ENCODE measurements around the gene DNAH6. TPM values are rescaled to one million over a fixed set of nuclear protein-coding genes. Genes with fewer than 3 reads are reported as not detected.

The DNAH6 gene
- total RNA-seq, 4 donors from 2014 or later, result 0.16 to 1.2 (median 0.47) TPM

- H3K4me3 ChIP-seq, result no peak overlapping the region
- DNase-seq (ENCODE audit: low spot score in 2 of 2), result no peak
- H3K27ac ChIP-seq, result no peak overlapping the region
- no peaks in the 10 kb centered on the region for H3K4me1 ChIP-seq
- H3K9me3 ChIP-seq, result peaks cover 5% of the 10 kb centered on the region
- no peaks in the 10 kb centered on the region for H3K27me3 ChIP-seq
- H3K36me3 ChIP-seq, result no peaks in the 10 kb centered on the region
- TF ChIP-seq, protein P1, sequence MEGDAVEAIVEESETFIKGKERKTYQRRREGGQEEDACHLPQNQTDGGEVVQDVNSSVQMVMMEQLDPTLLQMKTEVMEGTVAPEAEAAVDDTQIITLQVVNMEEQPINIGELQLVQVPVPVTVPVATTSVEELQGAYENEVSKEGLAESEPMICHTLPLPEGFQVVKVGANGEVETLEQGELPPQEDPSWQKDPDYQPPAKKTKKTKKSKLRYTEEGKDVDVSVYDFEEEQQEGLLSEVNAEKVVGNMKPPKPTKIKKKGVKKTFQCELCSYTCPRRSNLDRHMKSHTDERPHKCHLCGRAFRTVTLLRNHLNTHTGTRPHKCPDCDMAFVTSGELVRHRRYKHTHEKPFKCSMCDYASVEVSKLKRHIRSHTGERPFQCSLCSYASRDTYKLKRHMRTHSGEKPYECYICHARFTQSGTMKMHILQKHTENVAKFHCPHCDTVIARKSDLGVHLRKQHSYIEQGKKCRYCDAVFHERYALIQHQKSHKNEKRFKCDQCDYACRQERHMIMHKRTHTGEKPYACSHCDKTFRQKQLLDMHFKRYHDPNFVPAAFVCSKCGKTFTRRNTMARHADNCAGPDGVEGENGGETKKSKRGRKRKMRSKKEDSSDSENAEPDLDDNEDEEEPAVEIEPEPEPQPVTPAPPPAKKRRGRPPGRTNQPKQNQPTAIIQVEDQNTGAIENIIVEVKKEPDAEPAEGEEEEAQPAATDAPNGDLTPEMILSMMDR (IDR thresholded peaks at IDR 0.05), result no peak
- TF ChIP-seq POLR2A (IDR thresholded peaks at IDR 0.05) (no peak), POLR2AphosphoS5 (IDR thresholded peaks at IDR 0.05) (no peak), EP300 (IDR thresholded peaks at IDR 0.05) (no peak)
- WGBS, result 95% methylated on average over 9 of the region's 10 CpGs
Observed at GRCh38 chr2:84830758-84831500, 314.6 kb downstream of the DNAH6 start.

DNA sequence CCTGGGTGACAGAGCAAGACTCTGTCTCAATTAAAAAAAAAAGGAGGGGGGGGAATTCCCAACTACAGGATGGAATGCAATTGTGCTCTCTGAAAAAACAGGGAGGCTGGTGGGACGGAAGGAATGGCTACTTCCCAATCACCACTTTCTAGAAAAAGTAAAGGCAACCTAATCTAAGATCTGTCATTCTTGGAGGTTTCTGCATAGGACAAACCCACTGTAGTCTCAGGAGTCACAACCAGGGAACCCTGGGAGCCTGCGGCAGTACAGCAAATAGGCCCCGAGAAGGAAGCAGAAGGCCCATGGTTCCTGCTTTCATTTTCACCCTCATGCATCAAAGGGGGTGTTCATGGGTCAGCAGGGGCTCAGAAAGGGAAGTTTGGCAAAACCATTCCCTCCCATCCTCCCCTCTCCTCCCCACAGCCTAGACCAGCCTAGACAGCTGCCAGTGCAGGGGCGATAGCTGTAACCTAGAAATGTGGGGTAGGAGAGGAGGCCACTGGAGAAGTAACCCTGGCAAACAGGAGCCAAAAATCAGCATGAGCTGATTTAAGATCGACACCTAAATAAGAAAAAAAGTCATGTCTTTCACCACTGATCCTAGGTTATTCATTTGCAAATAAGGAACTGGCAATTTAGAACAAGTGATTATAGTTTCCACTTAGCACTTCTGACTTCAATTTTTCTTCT, 316.6 kb downstream of the DNAH6 start:
- no peaks in the 10 kb centered on the region for H3K27me3 ChIP-seq
- no peak for TF ChIP-seq POLR2A (IDR thresholded peaks at IDR 0.05)
- TF ChIP-seq POLR2AphosphoS5 (IDR thresholded peaks at IDR 0.05), result no peak
- TF ChIP-seq, protein P1 (IDR thresholded peaks at IDR 0.05), result no peak
- TF ChIP-seq EP300 (IDR thresholded peaks at IDR 0.05), result no peak
- H3K36me3 ChIP-seq, result no peaks in the 10 kb centered on the region
- H3K4me1 ChIP-seq, result no peaks in the 10 kb centered on the region
- no peak for DNase-seq (ENCODE audit: low spot score in 2 of 2)
- H3K4me3 ChIP-seq, result no peak overlapping the region
- peaks cover 5% of the 10 kb centered on the region for H3K9me3 ChIP-seq
- WGBS, result 72% methylated on average over 5 of the region's 5 CpGs
- H3K27ac ChIP-seq, result no peak overlapping the region

GRCh38 chr2:84833481-84834150, 317.3 kb downstream of the DNAH6 start:
- no peak for TF ChIP-seq POLR2A (IDR thresholded peaks at IDR 0.05)
- TF ChIP-seq POLR2AphosphoS5 (IDR thresholded peaks at IDR 0.05), result no peak
- no peak for TF ChIP-seq EP300 (IDR thresholded peaks at IDR 0.05)
- TF ChIP-seq, protein P1 (IDR thresholded peaks at IDR 0.05), result no peak
- Histone ChIP-seq H3K4me1 (no peaks in the 10 kb centered on the region), H3K4me3 (no peak overlapping the region), H3K27ac (no peak overlapping the region), H3K9me3 (peaks cover 5% of the 10 kb centered on the region), H3K36me3 (no peaks in the 10 kb centered on the region), H3K27me3 (no peaks in the 10 kb centered on the region)
- 82% methylated on average over 12 of the region's 12 CpGs for WGBS
- no peak for DNase-seq (ENCODE audit: low spot score in 2 of 2)

GRCh38 chr2:84836215-84836614, 319.9 kb downstream of the DNAH6 start:
- Histone ChIP-seq H3K4me3 (no peak overlapping the region), H3K27ac (no peak overlapping the region), H3K4me1 (no peaks in the 10 kb centered on the region), H3K36me3 (no peaks in the 10 kb centered on the region), H3K9me3 (peaks cover 5% of the 10 kb centered on the region), H3K27me3 (no peaks in the 10 kb centered on the region)
- no peak for DNase-seq (ENCODE audit: low spot score in 2 of 2)
- TF ChIP-seq EP300 (IDR thresholded peaks at IDR 0.05), result no peak
- no peak for TF ChIP-seq POLR2A (IDR thresholded peaks at IDR 0.05)
- TF ChIP-seq POLR2AphosphoS5 (IDR thresholded peaks at IDR 0.05), result no peak
- TF ChIP-seq, protein P1 (IDR thresholded peaks at IDR 0.05), result no peak
- 81% methylated on average over 2 of the region's 2 CpGs for WGBS
